Subcutaneous adipose tissue (tissue), 4 donors: ENCODE results near the gene PPP1R14B. TPM values are rescaled to one million over a fixed set of nuclear protein-coding genes. Genes with fewer than 3 reads are reported as not detected.

Experiments used
- CTCF ChIP-seq: fragments of 450-650 bp; IDR thresholded peaks from one replicate; pipeline ENCODE4 v1.5.1; 2016; ENCODE audit warnings: low read depth, mild to moderate bottlenecking, control low read depth, antibody characterized with exemption, moderate library complexity
- total RNA-seq, 4 donors: library from RNA; depleted of rRNA; stranded (reverse); fragments of >200 nt; gene quantifications; one replicate each; pipeline ENCODE4 v1.1.0, GENCODE V29; 2016

Gene PPP1R14B
- total RNA-seq, 4 donors from 2014 or later = 64.3 to 73.1 (median 69.1) TPM

GRCh38 chr11:64285885-64286800 lies 39.4 kb upstream of the PPP1R14B start:
- TF ChIP-seq CTCF = no peak

- TF ChIP-seq CTCF = no peak
These were observed 38.5 kb upstream of the PPP1R14B start, which contains the start of gene GPR137 for GRCh38 chr11:64284962-64285884. GPR137 (plus strand) TSS chr11:64285848; CDS start chr11:64286525, 677 bp downstream.

GRCh38 chr11:64284048-64284961 lies 37.6 kb upstream of the PPP1R14B start, which contains the start of gene BAD:
BAD (minus strand) TSS chr11:64284665; CDS start chr11:64284368, 297 bp downstream.
- no peak for TF ChIP-seq CTCF

- TF ChIP-seq CTCF = no peak
These were observed 36.3 kb upstream of the PPP1R14B start for GRCh38 chr11:64283092-64283491.

GRCh38 chr11:64281957-64282770 lies 35.4 kb upstream of the PPP1R14B start:
- no peak for TF ChIP-seq CTCF

GRCh38 chr11:64278576-64279190 lies 31.9 kb upstream of the PPP1R14B start:
- TF ChIP-seq CTCF = no peak
